Measurements from ENCODE around the gene DTX3.

The DTX3 gene

DNA sequence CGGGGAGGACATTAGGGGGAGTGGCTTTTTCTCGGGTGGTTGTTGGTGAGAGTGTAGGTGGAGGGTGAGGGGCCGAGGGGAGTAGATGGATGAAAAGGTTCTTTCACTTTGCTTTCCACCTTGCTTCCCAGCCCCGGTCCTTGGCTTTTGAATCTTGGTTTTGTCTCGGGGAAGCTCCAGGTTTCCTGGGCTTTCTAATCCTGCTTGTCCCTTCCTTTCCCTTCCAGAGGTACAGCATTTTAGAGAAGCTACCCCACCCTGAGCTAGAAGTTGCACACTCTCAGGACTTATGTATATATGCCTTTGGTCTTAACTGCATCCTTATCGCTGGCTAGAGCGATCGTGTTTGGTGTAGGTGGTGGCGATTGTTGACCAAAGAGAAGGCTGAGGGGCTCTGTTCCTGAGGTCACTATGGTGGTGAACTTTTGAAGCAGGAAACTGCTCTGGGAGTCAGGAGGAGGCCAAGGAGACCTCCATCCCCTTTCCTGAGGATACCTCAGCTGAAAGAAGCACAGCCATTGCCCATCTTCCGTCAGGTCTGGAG, 12.8 kb upstream of the DTX3 start:
- TF ChIP-seq GATA3 (IDR thresholded peaks at IDR 0.05; ENCODE audit: low read depth, low read length) = no peak
- TF ChIP-seq GATA2 (IDR thresholded peaks at IDR 0.05; ENCODE audit: low read depth, low read length) = no peak

DNA sequence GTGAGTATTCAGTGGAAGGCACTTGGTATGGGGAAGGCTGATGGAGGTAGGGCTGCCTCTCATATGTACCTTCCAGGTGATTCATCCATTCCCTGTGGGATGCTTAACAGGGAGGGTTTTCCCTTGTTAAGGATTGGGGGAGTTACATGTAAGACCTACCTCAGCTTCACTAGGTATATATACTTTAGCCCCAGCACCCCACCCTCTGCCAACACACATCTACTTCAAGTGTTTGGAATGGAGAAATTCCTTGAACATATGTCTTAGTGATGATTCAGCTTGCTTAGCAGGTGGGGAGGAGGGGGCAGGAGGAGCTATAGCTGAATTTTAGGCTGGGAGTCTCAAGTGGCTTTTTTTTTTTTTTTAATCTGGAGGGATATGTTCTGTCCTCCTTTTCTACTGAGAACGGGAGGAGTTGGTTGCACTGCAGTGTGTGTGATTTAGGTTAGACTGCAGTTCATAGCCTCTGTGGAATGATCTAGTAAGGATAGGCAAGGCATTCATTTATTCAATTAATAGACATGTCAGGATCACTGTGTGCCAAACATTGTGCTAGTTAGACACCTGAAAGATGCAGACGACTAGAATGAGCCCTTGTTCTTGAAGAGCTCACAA, 12.0 kb upstream of the DTX3 start:
- TF ChIP-seq GATA2 (IDR thresholded peaks at IDR 0.05; ENCODE audit: low read depth, low read length) (no peak), GATA3 (IDR thresholded peaks at IDR 0.05; ENCODE audit: low read depth, low read length) (no peak)

DNA sequence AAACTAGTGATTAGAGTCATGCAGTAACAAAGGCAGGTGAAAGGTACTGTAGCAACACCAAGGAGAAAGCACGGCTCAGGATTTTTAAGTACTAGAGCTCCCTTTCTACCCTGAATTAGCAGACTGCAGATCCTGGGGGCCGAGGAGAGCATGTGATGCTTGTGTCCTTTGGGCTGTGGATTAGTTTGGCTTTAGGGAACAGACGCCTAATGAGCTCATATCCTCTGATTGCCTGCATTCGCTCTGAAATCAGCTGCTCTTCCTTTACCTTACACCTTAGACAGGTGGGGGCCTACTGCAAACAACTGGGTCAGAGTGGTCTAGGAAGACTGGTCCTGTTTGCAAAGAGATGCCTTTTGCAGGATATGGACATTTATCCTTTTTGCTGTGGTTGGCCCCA, 11.4 kb upstream of the DTX3 start:
- TF ChIP-seq GATA2 (IDR thresholded peaks at IDR 0.05; ENCODE audit: low read depth, low read length) = no peak
- TF ChIP-seq GATA3 (IDR thresholded peaks at IDR 0.05; ENCODE audit: low read depth, low read length) = no peak

DNA sequence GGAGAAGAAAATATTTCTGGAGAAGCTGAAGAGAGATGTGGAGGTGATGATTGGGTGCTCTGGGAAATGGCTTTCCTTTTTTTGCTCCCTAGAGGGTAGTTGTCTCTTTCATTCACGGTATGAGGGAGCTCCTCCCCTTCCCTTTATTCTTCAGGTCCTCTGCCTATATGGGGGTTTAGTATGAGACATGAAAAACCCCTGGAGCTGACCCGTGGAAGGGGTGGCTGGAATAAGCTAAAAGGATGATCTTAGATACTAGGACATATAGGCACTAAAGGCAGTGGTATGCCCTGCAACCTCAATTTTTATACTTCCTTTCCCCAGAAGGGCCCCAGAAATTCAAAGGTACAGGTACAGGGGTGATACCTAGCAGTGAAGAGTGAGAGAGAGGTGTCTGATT, 4.2 kb upstream of the DTX3 start:
- TF ChIP-seq GATA2 (IDR thresholded peaks at IDR 0.05; ENCODE audit: low read depth, low read length) (no peak), GATA3 (IDR thresholded peaks at IDR 0.05; ENCODE audit: low read depth, low read length) (no peak)

DNA sequence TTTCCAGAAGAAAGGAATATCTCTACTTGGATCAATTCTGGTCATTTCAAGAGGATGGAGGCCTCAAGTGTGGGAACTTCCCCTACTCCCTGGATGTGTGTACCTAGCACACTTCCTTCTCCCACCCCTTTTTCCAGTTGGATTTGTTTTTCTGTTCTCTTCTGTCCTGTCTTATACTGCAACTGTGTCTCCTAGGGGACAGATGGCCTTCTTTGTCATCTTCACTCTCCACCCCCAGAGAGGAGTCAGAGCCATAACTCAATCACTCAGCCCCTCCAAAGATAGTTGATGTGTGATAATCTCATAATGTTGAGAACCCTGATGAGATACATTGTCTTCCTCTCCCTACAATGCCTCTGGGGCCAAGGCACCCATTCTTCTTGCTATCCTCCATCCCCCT, 2.1 kb upstream of the DTX3 start:
- TF ChIP-seq GATA3 (IDR thresholded peaks at IDR 0.05; ENCODE audit: low read depth, low read length) (no peak), GATA2 (IDR thresholded peaks at IDR 0.05; ENCODE audit: low read depth, low read length) (no peak)

DNA sequence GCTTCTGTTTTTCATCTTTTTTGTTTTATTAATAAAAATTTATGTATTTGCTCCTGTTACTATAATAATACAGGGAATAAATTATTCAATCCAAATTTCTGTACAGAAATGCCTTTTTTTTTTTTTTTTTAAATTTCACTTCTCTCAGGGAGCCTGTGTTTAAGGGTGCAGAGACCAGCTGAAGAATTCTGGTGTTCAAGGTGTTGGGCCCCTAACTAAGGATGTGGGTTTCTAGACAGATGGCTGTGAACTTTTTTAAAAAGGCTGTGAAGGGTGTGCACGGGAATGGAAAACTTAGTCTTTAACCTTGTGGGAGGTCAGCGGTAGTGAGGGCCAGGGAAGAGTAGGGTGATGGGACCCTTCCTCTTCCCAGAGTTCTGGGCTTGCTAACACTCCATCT, 1.3 kb upstream of the DTX3 start:
- no peak for TF ChIP-seq GATA2 (IDR thresholded peaks at IDR 0.05; ENCODE audit: low read depth, low read length)
- TF ChIP-seq GATA3 (IDR thresholded peaks at IDR 0.05; ENCODE audit: low read depth, low read length) = no peak

DNA sequence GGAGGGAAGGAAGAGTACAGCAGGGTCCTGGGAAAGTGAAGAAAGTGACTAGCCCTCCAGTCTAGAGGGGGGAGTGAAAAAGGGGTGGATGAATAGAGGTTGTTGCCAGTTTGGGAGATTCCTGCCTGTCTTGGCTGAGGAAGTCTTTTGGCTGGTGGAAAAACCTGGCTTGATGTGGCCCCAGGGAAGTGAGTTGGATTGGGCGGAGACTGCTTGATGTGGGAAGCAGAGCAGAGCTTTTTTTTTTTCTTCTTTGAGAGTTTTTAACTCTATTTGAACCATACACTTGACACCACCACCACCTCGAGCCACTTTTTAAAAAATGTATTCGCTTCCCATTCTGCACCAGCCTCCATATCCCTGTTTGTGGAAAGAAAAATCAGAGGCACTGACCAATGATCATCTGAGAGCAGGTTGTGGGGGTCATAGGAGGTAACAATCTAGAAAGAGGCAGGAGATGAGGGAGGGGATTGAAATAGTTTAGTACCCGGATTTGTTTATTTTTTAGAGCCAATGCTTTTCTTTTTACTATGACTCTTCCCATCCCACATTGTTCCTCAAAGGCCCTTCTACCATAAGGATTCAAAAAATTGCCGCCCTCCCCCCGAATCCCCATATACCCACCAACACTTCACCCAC, 690 bp upstream of the DTX3 start:
- TF ChIP-seq GATA2 (IDR thresholded peaks at IDR 0.05; ENCODE audit: low read depth, low read length) = no peak
- TF ChIP-seq GATA3 (IDR thresholded peaks at IDR 0.05; ENCODE audit: low read depth, low read length) = no peak

DNA sequence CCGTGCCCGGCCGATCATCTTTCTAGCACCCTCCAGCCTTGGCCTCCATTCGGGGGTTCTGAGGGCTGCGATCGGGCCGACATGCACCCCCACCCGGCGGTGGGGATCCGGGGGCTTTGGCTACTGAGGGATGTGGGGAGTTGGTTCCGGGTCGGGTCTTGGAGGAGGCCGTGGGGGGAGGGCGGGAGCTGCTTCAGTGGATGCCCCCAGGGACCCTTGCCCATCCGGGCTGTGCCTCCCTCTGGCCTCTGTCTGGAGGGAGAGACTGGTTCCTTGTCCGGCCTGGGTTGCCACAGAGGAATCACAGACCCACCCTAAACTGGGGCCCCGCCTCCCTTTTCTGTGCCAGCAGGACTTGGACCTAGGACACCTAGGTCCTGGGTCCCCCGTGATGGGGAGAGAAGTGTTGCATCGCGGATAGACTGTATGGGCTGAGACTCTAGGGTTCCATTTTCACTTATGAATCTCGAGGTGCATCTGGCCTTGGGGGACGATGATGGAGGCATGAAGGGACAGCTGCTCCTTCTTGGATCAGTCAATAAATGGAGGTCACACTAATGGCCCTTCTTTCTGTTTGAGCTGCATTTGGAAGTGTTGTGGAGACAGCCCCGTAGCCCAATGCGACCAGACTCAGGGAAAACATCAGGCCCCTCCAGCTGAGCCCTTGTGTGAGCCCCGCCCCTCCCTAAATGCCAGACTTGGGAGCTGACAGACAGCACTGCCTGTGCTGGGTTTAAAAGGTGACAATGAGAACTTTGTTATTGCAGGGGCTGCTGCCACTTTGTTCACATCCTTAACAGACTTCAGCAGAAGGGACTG, 577 bp downstream of the DTX3 start:
- TF ChIP-seq GATA3 (IDR thresholded peaks at IDR 0.05; ENCODE audit: low read depth, low read length) (no peak), GATA2 (IDR thresholded peaks at IDR 0.05; ENCODE audit: low read depth, low read length) (no peak)

DNA sequence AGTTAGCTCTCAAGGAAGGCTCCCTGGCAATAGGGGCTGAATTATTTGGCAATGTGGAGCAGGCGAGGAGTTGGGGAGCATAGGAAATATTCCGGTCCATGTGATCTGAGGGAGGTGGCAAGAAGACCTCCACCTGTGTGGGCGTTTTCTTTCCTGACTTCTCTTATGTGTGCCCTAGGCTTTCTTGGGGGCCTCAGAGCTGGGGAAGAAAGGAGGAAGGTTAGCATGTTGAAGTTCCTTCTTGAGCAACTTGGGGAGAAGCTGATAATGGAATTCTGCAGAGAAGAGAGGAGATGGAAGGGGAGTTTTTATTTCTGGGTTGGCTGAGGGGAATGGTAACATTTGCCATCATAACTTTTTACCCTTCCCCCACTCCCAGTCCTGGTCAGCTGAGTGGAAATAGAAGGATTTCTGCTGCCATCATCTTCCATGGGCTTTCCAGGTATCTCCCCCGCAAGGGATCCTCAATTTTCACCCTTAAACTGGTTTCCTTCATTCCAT, 1.2 kb downstream of the DTX3 start:
- TF ChIP-seq GATA3 (IDR thresholded peaks at IDR 0.05; ENCODE audit: low read depth, low read length) (no peak), GATA2 (IDR thresholded peaks at IDR 0.05; ENCODE audit: low read depth, low read length) (no peak)

DNA sequence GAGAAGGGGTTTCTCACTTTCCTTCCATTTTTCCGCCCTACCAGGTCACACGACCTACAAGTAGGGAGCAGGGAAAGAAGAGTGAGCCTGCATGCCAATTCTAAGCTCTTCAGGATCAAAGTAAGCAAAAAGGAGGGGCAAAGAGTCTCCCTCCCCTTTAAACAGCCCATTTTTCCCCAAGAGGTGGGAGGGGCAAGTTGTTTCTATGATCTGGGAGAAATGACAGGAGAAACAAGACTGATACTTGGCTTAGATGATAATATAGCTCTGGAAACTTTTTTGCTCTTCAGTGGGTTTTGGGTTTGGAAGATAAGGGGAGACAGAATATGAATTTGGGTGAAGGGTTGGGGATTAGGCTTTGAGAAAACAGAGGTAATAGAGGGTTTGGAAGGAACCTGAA, 1.8 kb downstream of the DTX3 start:
- TF ChIP-seq GATA2 (IDR thresholded peaks at IDR 0.05; ENCODE audit: low read depth, low read length) (no peak), GATA3 (IDR thresholded peaks at IDR 0.05; ENCODE audit: low read depth, low read length) (no peak)

DNA sequence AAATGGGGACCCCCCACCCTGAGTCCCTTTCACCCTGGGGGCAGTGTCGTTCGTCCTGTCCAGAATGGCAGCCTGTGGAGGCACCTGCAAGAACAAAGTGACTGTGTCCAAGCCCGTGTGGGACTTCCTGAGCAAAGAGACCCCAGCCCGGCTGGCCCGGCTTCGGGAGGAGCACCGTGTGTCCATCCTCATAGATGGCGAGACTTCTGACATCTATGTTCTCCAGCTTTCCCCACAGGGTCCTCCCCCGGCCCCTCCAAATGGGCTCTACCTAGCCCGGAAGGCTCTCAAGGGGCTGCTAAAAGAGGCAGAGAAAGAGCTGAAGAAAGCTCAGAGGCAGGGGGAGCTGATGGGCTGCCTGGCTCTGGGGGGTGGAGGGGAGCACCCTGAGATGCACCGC, 2.2 kb downstream of the DTX3 start:
- TF ChIP-seq GATA2 (IDR thresholded peaks at IDR 0.05; ENCODE audit: low read depth, low read length) (no peak), GATA3 (IDR thresholded peaks at IDR 0.05; ENCODE audit: low read depth, low read length) (no peak)

DNA sequence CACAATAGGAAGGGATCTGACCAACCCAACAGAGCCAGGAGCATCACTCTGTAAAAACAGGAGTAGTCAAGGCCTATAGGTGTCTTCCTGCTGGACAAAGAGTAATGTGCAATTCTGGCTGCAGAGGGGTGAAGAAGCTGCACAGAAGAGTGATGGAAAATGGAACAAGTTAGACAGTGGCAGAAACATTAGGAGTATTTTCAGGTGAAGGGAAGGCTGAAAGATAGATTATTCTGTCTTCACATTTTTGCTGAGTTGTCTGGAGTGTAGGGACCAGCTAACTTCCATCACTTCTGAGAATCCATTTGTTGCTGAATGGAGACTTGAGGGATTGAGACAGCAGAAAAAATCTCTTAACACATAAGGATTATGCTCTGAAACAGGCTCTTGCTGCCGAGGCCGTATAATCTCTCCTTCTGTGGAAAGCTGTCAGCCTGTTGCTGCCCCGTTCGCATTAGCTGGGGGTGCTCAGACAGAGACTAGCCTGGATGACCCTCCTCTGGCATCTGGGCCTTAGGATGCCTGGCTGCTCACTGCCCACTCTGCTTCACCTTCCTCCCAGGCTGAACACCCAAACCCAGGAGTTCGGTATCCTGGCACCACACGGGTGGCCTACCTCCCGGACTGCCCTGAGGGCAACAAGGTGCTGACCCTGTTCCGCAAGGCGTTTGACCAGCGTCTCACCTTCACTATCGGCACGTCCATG, 3.5 kb downstream of the DTX3 start:
- TF ChIP-seq GATA3 (IDR thresholded peaks at IDR 0.05; ENCODE audit: low read depth, low read length) = no peak
- TF ChIP-seq GATA2 (IDR thresholded peaks at IDR 0.05; ENCODE audit: low read depth, low read length) = no peak

DNA sequence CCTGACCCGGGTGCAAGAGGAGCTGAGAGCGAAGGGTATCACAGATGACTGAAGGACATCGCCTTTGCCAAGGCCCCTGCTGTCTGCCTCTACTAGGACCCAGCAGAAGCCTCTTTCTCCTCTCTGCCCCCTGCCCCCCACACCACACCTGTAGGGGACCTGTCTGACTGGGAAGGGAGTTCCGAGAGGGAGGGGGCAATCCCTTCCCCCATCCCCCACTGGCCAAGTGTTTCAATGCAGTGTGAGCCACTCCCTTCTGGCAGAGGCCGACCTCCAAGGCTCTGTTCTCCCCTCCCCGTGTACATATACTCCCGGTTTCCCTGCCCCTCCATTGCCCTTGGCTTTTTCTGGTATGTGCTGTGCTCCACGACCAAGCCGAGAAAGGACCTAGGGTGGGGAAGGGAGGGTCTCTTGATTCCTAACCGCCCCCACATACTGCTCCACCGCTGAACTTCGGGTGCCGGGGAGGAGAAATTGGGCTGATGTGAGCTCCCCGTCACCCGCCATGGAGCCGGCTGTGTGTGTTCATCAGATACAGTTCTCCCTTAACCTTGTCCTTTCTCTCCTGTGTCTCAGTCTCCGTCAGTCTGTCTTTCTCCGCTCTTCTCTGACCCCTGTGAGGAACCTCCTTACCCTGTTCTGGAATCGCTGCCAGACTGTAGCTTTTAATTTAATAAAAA, 4.6 kb downstream of the DTX3 start:
- no peak for TF ChIP-seq GATA3 (IDR thresholded peaks at IDR 0.05; ENCODE audit: low read depth, low read length)

All from SH-SY5Y (cell line).